Pancreas (tissue), 10 donors: ENCODE measurements around the gene CENPI. TPM values are rescaled to one million over a fixed set of nuclear protein-coding genes. Genes with fewer than 3 reads are reported as not detected.
"Not testable (repeated sequence)": the region's sequence is repeated elsewhere in the genome, so short reads cannot be mapped to it uniquely, and the experiment has no call there.

ENCODE experiments used
- ATAC-seq, 4 donors: fragments of 200-7000 bp; cut with Tn5 transposase; one replicate each; pipeline versions ENCODE4 v1.8.0 to v1.9.1; 2020; ENCODE audit warnings: mild to moderate bottlenecking in 4 of 4, moderate library complexity in 4 of 4
- DNase-seq, 6 donors: peaks; one replicate each; pipeline ENCODE4 v3.0.0-alpha.2; 2020
- FAIRE-seq: peaks from 2 replicates; lab custom pipeline; 2012; peaks lifted over from hg19 to GRCh38; lab: Jason Lieb, UNC
- H3K27ac ChIP-seq, 4 donors: fragments of 200-600 bp; sonication (generic); 1 replicate in 3 of 4; 2 replicates in 1 of 4; pipeline versions ENCODE4 v1.5.0 to v1.8.0; 2020
- H3K27me3 ChIP-seq, 4 donors: fragments of 200-600 bp; one replicate each; pipeline ENCODE4 v1.8.0; 2021
- H3K36me3 ChIP-seq, 3 donors: fragments of 200-600 bp; sonication (generic) in 1 of 3; one replicate each; pipeline versions ENCODE4 v1.5.0 to v1.8.0; 2020 to 2021
- H3K4me1 ChIP-seq, 3 donors: fragments of 200-600 bp; one replicate each; pipeline ENCODE4 v1.8.0; 2021
- H3K4me3 ChIP-seq, 4 donors: fragments of 200-600 bp; sonication (generic) in 2 of 4; one replicate each; pipeline versions ENCODE4 v1.5.0 to v1.8.0; 2020 to 2021
- H3K9me3 ChIP-seq, 4 donors: fragments of 200-600 bp; one replicate each; pipeline ENCODE4 v1.8.0; 2021
- CTCF ChIP-seq, 4 donors: fragments of 200-600 bp; sonication (generic) in 3 of 4; IDR thresholded peaks; one replicate each; pipeline versions ENCODE4 v1.5.0 to v1.8.0; 2021; ENCODE audit warnings: antibody characterized with exemption in 4 of 4
- WGBS, 2 donors: extraction: QIAGEN DNeasy Blood & Tissue Kit; methylation state at CpG; one replicate each; pipeline ENCODE4 v1.1.7; 2013; 5-methylcytosine and 5-hydroxymethylcytosine counted together
- intact Hi-C, 3 donors: fragments of 100-400 bp; cut with DNase I; formaldehyde crosslinking; loops; one replicate each; pipeline versions ENCODE4 v1.11.1 to v1.14.2; 2022
- polyA plus RNA-seq, 2 donors: library from polyadenylated mRNA; stranded (reverse); fragments of 200-250 nt; gene quantifications; one replicate each; pipeline ENCODE4 v1.2.3, GENCODE V29; 2013
- total RNA-seq, 6 donors: library from RNA; stranded (reverse); fragmentation: NEBNext Ultra II Directional in 4 of 6; extraction: Animal tissue kit (Norgen Biotek cat#: 25700) in 4 of 6; gene quantifications; one replicate each; pipeline versions ENCODE4 v1.2.1 to v1.2.4, GENCODE V29; 2021 to 2023
- donor health status: healthy with polysubstance abuse.
- donor health status: DM: no; HTN: no; CAD: no; lungs with moderate emphysema.
- donor health status: DM: no; HTN: no; CAD: no.
- donor health status: control.
- donor health status: control.
- donor health status: Bipolar disorder and iron deficiency.
- donor health status: DM: yes; HTN: yes; CAD: no.
- donor health status: DM: no; HTN: no; CAD: no.
- donor health status: DM: no; HTN: no; CAD: no.
- donor health status: DM: yes; HTN: yes; CAD: no.

Gene CENPI
- under 1 TPM in 5 of 6 donors, not detected in 1; 0.16 to 0.44 (median 0.35) TPM for total RNA-seq
- polyA plus RNA-seq = under 1 TPM; 0.26 to 0.34 TPM

DNA sequence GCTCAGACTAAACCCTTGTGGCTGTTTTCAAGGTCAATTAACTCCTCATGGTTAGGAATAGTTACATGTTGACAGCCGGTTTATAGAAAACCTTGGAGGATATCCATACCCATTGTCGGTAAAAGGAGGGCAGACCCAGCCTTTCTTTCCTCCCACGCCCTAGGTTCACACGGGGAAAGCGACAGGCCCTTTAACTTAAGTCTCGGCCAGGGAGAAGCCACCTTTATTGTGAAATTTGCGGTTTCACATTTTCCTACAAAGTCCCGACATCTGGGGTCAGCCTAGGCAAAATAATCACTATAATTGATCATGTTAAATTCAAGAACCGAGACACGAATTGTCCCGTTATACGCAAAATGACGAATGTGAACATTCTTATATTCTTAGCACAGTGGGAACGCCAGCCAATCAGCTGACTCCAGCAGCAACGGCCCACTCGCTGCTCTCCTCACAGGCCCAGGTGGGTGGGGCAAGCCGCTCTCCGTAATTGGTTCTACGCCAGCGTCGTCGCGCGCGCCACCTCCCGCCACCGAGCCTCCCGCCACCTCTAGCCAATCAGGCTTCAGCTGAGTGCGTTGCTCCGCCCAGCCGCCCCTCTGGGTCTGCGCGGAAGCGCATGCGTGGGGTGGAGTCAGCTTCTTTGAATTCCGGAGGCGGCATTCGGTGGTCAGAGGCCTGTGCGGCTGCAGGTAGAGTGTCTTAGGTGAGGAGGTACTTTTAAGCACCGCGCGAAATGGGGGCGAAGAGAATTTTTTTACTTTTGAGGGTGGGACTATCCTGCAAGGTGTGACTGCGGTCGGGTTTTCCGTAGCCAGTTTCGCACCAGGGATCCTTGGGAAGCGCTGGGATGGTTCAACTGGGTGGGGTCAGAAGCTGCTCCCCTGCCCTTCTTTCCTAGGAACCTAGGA, at the start of gene CENPI:
Gene CENPI (plus strand): TSS at position 659 of the 908 bp plus-strand sequence. CDS start 2,867 bp downstream, outside the sequence.
- peak within 1 kb of the TSS in 2 of 4 donors; percentile 41 to 69 for H3K27ac ChIP-seq
- H3K4me3 ChIP-seq = peak within 1 kb of the TSS in 2 of 4 donors; percentile 33 to 44
- no peaks in the 10 kb centered on the region for H3K36me3 ChIP-seq
- no peaks in the 10 kb centered on the region for H3K9me3 ChIP-seq
- TF ChIP-seq CTCF (IDR thresholded peaks at IDR 0.05) = no peak
- intact Hi-C loops = no loop called here
- no peaks in the 10 kb centered on the region for H3K4me1 ChIP-seq
- H3K27me3 ChIP-seq = peaks cover 0 to 6% (median 0%) of the 10 kb centered on the region in 4 donors
- peak; percentile 94 for FAIRE-seq
- peak; percentile 100 for ATAC-seq
- DNase-seq = peak; percentile 91 to 96 (median 93)
- WGBS, 2 donors = 0 to 33% methylated on average over 48 of the region's 48 CpGs

- Histone ChIP-seq H3K36me3 (no peaks in the 10 kb centered on the region), H3K27me3 (peaks cover 0 to 3% (median 0%) of the 10 kb centered on the region in 4 donors), H3K9me3 (no peaks in the 10 kb centered on the region), H3K27ac (peak overlapping the region; percentile 67 to 88 (median 79)), H3K4me3 (peak overlapping the region; percentile 13 to 57 (median 40)), H3K4me1 (no peaks in the 10 kb centered on the region)
- TF ChIP-seq CTCF (IDR thresholded peaks at IDR 0.05) = no peak
- WGBS, 2 donors = 6 to 36% methylated on average over 5 of the region's 5 CpGs
- intact Hi-C loops = no loop called here
- DNase-seq (peak in 1 of 6 donors; percentile 24), FAIRE-seq (no peak), ATAC-seq (peak in 2 of 4 donors; percentile 1 to 3)
Observed at GRCh38 chrX:101051153-101051548, 46.9 kb upstream of the CENPI start.

DNA sequence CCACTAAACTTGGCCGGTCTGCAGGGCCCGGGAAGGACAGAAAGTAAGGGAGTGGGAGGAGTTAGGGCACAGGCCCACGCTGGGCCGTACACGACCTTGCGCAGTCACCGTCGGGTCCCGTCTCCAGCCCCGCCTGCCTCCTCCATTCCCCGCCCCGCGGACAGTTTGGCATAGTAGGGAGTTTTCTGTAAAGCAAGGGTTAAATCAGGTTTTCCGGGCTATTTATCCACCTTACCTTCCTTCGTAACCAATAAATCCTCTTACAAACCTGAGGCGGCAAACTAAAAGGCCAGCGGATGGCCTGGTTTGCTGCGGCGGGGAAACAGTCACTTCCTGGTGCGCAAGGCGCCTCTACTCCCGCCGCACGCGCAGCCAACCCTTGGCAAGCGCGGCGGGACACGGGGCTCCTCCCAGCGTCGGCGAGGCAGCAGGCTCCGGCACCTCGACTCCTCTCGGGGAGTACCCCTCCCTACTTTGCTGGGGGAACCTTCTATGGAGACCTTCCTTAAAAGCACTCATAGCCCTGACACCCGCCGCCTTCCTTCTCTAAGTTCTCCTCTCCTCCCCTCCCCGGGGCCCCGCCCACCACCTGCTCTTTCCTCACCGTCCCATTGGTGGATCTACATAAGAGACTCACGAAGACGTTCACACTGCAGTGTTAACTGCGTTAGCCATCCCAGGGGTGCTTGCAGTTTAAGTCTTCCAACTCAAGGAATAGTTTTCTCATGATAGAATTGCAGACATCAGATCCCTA, 46.3 kb upstream of the CENPI start, which contains the start of gene TRMT2B:
Gene TRMT2B (minus strand): TSS at position 563 of the 754 bp plus-strand sequence. CDS start 9,822 bp downstream, outside the sequence.
- no peaks in the 10 kb centered on the region for H3K4me1 ChIP-seq
- peaks cover 0 to 3% (median 0%) of the 10 kb centered on the region in 4 donors for H3K27me3 ChIP-seq
- H3K27ac ChIP-seq = peak within 1 kb of the TSS; percentile 67 to 88 (median 79)
- intact Hi-C loops = no loop called here
- peak within 1 kb of the TSS; percentile 13 to 57 (median 40) for H3K4me3 ChIP-seq
- H3K36me3 ChIP-seq = no peaks in the 10 kb centered on the region
- peak; percentile 94 to 98 (median 97) for ATAC-seq
- WGBS, 2 donors = 1 to 34% methylated on average over 38 to 43 of the region's 43 CpGs
- DNase-seq = peak; percentile 63 to 81 (median 77)
- no peaks in the 10 kb centered on the region for H3K9me3 ChIP-seq
- TF ChIP-seq CTCF (IDR thresholded peaks at IDR 0.05) = no peak
- no peak for FAIRE-seq

DNA sequence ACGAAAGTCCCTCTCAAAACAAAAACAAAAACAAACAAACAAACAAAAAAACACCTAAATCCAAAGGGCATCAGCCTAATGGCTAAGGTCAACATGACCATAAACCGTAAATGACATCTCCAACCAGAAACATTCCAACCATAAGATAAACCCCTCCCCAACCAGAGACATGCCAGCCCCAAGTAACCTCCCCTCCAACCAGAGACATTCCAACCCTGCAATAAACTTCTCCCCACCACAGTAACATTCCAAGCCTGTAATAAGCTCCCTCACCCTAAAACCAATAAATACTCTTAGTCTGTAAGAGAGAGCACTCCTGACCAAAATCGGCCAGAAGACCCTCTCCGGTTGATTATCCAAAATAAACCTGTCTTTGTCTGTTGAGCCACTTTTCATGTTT, 41.5 kb upstream of the CENPI start:
- WGBS, 2 donors = 72 to 84% methylated on average over 4 of the region's 4 CpGs
- H3K4me3 ChIP-seq, DNase-seq, H3K27me3 ChIP-seq, H3K4me1 ChIP-seq, H3K27ac ChIP-seq, H3K9me3 ChIP-seq, intact Hi-C loops, FAIRE-seq, H3K36me3 ChIP-seq, ATAC-seq: not testable (repeated sequence)
